A204.1 (cell line): ENCODE results near the gene SNRNP70.
A peak's percentile ranks its signal among the peaks of the same experiment; 100 is the strongest.
"Not testable (repeated sequence)": the region's sequence is repeated elsewhere in the genome, so short reads cannot be mapped to it uniquely, and the experiment has no call there.

ENCODE experiments used
- FAIRE-seq: peaks from 2 replicates; lab custom pipeline; 2012; peaks lifted over from hg19 to GRCh38; lab: Jason Lieb, UNC

SNRNP70 gene, protein sequence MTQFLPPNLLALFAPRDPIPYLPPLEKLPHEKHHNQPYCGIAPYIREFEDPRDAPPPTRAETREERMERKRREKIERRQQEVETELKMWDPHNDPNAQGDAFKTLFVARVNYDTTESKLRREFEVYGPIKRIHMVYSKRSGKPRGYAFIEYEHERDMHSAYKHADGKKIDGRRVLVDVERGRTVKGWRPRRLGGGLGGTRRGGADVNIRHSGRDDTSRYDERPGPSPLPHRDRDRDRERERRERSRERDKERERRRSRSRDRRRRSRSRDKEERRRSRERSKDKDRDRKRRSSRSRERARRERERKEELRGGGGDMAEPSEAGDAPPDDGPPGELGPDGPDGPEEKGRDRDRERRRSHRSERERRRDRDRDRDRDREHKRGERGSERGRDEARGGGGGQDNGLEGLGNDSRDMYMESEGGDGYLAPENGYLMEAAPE

DNA sequence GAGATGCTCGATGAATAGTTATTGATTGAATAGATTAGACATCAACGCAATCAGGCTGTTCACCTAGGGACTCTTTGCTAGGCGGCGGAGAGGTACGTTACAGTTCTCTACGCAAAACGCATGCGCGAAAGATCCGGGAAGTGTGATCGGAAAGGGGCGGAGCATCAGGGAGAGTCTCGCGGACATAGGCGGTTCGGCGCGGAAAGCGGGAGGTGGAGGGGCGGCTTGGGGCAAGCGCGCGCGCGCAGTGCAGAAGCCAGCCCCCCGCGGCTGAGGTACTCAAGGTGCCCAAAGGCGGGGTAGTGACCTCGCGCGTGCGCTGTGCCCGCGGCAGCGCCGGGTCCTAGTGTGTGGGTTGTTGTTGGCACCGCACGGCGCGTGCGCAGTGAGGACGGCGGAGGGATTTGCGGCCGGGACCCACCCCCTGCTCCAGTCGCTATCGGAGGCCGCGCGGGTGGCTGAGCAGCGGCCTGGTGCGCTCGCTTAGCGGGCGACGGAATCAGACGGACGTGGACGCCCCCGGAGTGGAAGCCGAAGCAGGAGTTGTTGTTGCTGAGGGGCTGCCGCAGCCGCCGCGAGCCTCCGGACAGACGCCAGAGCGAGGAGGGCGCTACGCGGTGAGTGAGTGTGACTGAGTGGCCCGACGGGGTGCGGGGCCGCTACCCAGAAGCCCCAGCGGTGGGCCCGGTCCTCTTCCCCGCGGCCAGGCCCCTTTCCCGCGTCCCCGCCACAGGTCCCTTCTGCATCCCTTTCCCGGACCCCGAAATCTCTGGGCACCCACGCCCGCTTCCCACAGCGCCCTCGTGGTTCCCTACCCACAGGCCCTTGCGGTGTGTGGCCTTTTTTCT, at the start of gene SNRNP70:
Gene SNRNP70, plus strand, starts transcription at position 432 of the 848 bp plus-strand sequence. CDS start 964 bp downstream, outside the sequence.
- FAIRE-seq, result peak; percentile 90

DNA sequence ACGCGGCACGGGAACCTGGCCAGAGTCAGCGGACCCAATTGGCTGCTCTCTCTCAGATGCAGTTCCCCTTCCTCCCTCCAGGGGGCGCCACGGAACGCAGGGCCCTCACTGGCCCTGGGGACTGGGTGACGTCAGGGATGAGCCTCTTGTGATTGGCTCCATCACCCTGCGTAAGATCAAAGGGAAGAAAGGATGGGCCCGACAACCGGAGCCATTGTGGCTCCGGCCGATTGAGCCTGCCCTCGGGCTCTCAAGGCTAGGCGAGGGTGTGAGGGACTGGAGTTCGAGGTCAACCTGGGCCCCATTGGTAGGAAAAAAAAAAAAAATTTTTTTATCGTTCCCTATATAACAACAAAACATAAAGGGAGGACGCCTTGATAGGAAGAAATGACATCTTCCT, 48.4 kb upstream of the SNRNP70 start, which contains the start of gene CGB1:
Gene CGB1, minus strand, starts transcription at position 81 of the 400 bp plus-strand sequence. CDS start 184 bp downstream, outside the sequence.
- not testable (repeated sequence) for FAIRE-seq

DNA sequence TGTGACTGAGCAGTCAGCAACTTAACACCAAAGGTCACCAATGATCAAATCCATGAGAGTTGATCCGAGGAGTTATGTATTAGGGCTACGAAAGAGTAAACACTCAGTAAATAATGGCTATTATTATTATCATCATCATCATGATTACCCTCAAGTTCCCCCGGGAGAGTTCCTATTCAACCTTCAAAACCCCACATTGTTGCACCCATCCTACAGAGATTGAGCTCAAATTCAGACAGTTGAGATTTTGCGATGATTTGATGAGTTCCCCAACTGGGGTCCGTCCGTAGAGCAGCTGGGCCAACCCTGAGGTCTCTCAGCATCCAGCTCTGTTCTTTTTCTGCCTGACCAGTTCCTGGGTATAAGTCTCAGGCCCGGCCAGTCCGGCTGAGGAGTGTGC, 47.1 kb upstream of the SNRNP70 start:
- not testable (repeated sequence) for FAIRE-seq

DNA sequence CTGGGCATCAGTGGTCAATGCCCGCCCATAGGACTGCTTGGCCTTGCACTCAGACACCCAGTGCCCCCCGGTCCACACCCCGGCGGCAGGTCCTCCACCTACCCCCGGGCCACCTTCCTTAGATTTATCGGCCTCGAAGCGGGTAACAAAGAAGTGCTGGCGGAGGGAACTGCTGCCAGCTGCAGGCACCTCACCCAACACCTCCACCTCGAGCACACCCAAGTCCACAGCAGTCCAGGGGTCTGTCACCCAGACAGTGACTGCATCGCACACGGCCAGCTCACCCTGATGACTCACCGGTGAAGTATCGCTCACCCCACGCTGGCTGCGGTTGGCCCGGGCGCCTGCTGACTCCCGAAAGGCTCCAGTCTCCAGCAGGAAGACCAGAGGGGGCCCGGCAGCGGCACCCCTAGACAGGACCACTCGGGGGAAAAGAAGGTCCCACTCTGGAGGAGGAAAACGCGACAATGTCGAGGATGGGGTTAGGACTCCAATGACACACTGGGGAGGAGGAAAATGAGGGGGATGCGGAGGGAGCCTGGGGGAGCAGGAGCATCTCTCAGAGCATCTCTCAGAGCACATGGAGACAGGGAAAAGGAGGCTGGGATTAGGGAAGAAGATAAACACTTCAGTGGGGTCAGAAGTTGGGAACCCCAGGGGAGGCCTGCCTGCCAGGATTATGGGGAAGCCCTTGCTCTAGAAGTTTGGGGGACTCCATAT, 46.5 kb upstream of the SNRNP70 start:
- FAIRE-seq, result not testable (repeated sequence)

DNA sequence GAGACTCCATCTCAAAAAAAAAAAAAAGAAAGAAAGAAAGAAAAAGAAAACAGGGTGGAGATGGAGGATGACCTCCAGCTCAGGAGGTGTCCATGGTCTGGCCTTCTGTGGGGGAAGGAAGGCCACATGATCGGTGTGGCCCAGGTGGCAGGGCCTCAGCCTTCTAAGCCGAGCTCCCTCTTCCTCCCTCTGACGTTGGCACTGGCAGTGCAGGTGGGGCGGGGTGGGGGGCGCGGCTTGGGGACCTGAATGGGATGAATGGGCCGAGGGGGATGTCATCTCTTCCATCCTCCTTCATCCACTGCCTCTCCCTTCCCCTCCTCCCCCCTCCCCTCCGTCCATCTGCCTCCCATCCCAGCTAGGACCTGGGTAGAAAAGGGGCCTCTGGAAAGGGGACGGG, 45.5 kb upstream of the SNRNP70 start:
- FAIRE-seq, result not testable (repeated sequence)

DNA sequence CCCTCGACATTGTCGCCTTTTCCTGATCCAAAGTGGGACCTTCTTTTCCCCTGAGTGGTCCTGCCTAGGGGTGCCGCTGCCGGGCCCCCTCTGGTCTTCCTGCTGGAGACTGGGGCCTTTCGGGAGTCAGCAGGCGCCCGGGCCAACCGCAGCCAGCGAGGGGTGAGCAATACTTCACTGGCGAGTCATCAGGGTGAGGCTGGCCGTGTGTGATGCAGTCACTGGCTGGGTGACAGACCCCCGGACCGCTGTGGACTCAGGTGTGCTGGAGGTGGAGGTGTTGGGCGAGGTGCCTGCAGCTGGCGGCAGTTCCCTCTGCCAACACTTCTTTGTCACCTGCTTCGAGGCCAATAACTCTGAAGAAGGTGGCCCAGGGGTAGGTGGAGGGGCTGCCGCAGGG, 43.1 kb upstream of the SNRNP70 start:
- FAIRE-seq, result no peak

DNA sequence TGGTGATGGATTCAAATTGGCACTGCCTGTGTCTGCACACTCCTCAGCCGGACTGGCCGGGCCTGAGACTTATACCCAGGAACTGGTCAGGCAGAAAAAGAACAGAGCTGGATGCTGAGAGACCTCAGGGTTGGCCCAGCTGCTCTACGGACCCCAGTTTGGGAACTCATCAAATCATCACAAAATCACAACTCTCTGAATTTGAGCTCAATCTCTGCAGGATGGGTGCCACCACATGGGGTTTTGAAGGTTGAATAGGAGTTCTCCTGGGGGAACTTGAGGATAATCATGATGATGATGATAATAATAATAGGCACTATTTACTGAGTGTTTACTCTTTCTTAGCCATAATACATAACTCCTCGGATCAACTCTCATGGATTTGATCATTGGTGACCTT, 42.6 kb upstream of the SNRNP70 start:
- not testable (repeated sequence) for FAIRE-seq

DNA sequence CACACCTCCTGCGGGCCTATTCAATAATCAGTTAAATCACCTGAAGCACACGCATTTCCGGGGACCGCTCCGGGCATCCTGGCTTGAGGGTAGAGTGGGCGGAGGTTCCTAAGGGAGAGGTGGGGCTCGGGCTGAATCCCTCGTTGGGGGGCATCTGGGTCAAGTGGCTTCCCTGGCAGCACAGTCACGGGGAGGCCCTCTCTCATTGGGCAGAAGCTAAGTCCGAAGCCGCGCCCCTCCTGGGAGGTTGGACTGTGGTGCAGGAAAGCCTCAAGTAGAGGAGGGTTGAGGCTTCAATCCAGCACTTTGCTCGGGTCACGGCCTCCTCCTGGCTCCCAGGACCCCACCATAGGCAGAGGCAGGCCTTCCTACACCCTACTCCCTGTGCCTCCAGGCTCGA, 41.7 kb upstream of the SNRNP70 start, which contains the start of gene CGB5:
Gene CGB5, plus strand, starts transcription at position 301 of the 400 bp plus-strand sequence. CDS start 362 bp downstream, outside the sequence.
- FAIRE-seq, result not testable (repeated sequence)

DNA sequence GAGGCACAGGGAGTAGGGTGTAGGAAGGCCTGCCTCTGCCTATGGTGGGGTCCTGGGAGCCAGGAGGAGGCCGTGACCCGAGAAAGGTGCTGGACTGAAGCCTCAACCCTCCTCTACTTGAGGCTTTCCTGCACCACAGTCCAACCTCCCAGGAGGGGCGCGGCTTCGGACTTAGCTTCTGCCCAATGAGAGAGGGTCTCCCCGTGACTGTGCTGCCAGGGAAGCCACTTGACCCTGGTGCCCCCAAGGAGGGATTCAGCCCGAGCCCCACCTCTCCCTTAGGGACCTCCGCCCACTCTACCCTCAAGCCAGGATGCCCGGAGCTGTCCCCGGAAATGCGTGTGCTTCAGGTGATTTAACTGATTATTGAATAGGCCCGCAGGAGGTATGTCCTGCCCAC, 36.2 kb upstream of the SNRNP70 start, which contains the start of gene CGB8:
Gene CGB8, minus strand, starts transcription at position 101 of the 400 bp plus-strand sequence. CDS start 372 bp downstream, outside the sequence.
- FAIRE-seq, result not testable (repeated sequence)

DNA sequence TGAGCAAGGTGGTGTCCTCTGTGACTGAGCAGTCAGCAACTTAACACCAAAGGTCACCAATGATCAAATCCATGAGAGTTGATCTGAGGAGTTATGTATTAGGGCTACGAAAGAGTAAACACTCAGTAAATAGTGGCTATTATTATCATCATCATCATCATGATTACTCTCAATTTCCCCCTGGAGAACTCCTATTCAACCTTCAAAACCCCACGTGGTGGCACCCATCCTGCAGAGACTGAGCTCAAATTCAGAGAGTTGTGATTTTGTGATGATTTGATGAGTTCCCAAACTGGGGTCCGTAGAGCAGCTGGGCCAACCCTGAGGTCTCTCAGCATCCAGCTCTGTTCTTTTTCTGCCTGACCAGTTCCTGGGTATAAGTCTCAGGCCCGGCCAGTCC, 35.4 kb upstream of the SNRNP70 start:
- not testable (repeated sequence) for FAIRE-seq

DNA sequence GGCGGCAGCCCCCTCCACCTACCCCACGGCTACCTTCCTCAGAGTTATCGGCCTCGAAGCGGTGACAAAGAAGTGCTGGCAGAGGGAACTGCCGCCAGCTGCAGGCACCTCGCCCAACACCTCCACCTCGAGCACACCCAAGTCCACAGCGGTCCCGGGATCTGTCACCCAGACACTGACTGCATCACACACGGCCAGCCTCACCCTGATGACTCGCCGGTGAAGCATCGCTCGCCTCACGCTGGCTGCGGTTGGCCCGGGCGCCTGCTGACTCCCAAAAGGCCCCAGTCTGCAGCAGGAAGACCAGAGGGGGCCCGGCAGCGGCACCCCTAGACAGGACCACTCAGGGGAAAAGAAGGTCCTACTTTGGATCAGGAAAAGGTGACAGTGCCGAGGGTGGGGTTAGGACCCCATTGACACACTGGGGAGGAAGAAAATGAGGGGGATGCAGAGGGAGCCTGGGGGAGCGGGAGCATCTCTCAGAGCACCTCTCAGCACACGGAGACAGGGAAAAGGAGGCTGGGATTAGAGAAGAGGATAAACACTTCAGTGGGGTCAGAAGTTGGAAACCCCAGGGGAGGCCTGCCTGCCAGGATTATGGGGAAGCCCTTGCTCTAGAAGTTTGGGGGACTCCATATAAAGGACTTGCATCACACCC, 34.7 kb upstream of the SNRNP70 start:
- not testable (repeated sequence) for FAIRE-seq

DNA sequence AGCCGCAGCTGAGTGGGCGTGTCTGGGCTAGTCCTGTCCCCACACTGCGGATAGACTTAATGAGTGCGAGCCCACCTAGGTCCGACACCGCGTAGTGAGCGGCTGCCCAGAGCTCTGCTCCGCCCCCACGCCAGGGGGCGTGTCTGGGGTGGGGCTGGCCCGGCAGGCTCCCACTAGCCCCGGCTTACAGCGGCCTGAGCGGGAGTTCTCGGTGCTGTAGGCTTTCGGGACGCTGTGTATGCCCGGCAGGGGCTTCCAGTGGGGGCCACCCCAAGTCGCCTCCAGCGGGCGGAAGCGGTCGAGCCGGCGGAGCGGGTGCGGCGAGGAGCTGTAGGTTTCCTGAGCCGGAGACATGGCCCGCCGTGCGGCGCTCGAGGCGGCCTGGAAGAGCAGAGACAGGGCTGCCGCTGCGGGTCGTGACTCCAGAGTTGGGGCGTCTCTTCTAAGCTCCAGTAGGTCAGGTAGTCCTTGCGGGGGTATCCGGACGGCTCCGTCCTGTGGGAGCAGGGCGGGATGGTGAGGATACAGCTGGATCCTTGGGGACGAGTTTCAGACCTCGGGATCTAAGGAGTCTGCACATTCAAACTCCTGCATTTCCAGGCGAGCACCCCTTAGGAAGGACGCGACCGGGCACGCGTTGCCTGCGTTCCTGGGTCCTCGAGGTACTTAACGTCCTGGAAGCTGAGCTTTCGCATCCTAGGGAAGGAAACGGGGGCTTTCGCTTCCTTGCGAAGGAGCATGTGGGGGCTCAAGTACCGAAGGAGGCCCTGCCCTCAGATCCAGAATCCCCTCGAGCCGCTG, 28.9 kb upstream of the SNRNP70 start:
- no peak for FAIRE-seq

DNA sequence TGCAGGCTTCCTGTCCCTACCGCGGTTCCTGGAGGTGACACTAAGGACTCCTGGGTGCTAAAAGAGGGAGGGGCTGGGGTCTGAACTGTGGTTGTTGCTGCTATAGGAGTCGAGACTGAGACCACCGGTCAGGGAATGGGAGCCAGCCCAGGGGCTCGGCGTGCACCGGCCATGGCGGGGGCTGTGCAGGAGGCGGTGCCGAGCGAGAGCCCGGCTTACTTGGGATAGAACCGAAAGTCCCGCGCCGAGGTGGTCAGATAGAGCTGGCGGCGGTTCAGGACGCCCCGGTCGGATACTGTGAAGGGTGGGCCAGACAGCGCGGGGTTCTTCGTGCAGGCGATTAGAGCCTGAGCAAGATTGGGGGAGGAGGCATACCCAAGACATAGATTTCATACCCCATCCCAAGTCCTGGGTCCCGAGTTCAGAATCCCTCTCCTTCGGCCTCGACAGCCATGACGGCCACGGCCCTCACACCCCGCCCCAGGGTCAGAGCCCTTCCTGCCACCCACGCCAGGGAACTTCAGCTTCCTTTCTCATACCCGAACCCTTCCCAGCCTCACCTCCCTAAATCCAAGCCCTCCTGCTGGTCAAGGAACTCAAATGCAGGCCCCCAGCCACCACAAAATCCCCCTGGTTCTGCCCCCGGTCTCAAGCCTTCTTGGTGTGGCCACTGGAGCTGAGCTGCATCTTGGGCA, 28.2 kb upstream of the SNRNP70 start:
- FAIRE-seq, result not testable (repeated sequence)

DNA sequence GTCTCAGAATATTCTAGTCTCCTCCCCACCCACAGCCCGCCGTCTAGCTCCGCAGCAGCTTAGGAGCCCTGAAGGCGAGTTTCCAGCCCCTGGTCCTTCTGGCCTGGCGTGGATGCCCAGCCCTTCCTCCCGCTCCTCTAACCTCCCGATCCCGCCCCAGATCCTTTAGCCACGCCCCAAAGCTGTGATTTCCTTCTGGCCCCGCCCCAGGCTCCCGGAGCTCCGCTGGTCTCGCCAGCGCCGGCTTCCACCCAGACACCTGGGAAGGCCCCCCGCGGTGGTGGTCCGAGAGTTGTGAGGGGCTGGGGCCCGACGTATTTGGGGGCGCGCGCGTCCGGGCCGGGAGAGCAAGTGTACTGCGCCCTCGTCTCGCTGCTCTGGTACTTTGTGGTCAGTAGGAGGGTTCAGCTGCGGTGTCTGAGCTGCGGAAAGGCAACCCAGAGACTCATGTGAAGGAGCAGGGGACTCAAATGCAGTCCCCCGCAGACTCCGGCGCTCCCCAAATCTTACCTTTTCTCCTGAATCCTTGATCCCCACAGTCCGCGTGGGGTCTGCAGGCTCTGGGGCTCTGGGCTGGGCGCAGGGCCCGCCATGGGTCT, 27.5 kb upstream of the SNRNP70 start, which contains the start of gene CGB7:
Gene CGB7, minus strand, starts transcription at position 114 of the 599 bp plus-strand sequence. CDS start 2,374 bp downstream, outside the sequence.
- no peak for FAIRE-seq

DNA sequence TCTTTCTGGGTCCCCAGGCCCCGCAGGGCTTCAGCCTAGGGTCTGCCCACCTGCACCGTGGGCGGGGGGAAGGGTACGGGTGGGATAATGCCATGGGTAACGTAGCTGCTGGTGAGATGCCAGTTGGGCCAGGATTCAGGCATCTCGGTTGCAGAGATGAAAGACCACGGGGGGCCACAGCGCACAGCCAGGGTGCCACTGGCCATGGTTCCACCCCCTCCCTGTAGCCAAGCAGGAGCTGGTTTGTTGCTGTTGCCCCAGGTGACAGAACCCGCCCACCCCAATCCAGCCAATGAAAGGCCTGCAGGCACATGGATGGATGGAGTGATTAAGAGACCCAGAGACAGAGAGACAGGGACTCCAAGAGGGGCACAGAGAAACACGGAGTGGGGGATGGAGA, 26.7 kb upstream of the SNRNP70 start:
- FAIRE-seq, result no peak

DNA sequence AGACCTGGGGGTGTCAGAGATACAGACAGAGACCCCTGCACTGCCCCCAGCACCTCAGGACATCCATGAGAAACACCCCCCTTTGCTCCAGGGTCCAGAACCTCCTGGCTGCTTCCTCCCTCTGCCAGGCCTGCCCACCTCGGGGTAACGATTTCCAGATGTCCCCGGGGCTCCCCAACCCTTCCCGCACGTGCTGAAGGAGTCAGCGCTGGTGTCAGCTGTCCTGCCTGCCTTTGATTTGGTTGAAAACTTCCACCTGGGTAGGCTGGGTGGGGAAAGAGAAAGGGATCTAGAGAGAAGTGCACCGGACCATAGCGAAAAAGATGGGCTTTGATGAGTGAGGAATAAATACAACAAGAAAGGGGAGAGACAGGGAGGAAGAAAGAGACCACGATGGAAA, 26.2 kb upstream of the SNRNP70 start:
- FAIRE-seq, result no peak

DNA sequence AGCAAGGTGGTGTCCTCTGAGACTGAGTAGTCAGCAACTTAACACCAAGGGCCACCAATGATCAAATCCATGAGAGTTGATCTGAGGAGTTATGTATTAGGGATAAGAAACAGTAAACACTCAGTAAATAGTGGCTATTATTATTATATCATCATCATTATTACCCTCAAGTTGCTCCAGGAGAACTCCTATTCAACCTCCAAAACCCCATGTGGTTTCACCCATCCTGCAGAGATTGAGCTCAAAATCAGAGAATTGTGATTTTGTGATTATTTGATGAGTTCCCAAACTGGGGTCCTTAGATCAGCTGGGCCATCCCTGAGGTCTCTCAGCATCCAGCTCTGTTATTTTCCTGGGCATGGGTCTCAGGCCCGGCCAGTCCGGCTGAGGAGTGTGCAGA, 24.3 kb upstream of the SNRNP70 start:
- FAIRE-seq, result no peak

DNA sequence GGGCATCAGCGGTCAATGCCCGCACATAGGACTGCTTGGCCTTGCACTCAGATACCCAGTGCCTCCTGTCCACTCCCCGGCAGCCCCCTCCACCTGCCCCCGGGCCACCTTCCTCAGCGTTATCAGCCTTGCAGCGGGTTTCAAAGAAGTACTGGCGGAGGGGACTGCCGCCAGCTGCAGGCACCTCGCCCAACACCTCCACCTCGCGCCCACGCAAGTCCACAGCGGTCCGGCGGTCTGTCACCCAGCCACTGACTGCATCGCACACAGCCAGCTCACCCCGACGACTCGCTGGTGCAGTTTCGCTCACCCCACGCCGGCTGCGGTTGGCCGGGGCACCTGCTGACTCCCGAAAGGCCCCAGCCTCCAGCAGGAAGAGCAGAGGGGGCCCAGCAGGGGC, 23.8 kb upstream of the SNRNP70 start:
- FAIRE-seq, result no peak

DNA sequence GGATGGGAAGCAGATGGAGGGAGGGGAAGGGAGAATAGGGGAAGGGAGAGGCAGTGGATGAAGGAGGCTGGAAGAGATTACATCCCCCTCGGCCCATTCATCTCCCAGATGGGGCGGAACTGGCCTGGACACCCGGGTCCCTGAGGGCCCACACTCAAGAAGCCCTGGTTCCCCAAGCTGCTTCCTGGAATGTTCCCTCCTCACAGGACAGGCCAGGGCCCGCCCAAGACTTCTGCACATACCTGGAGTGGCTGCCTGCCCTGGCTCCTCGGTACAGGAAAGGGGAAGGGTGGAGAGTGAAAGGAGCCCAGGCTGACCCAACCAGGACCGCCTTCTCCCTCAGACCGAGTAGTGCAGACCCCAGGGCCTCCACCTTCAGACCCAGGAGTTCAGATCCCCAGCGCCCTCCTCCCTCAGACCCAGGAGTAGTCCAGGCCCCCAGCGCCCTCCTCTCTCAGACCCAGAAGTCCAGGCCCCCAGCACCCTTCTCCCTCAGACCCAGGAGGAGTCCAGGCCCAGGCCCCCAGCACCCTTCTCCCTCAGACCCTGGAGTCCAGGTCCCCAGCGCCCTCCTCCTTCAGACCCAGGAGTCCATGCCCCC, 21.1 kb upstream of the SNRNP70 start:
- no peak for FAIRE-seq
